DOHH2 (cell line): Measurements from ENCODE around the gene RBM6.
A peak's percentile ranks its signal among the peaks of the same experiment; 100 is the strongest.

Experiments used
- H3F3A ChIP-seq: fragments of 200-600 bp; sonication (generic), shearing (Covaris generic); 2 replicates; pipeline ENCODE4 v1.6.0; 2016; ENCODE audit warnings: antibody characterized with exemption, mild to moderate bottlenecking; ENCODE audit not compliant: control insufficient read depth, insufficient read depth
- H3K27ac ChIP-seq: fragments of 200-600 bp; sonication (generic); 2 replicates; pipeline ENCODE4 v1.5.1; 2014; ENCODE audit warnings: low read depth, mild to moderate bottlenecking, low read length, moderate library complexity
- H3K27me3 ChIP-seq: fragments of 200-600 bp; sonication (generic); 2 replicates; pipeline ENCODE4 v1.6.1; 2014; ENCODE audit warnings: mild to moderate bottlenecking, low read length, mixed read lengths; ENCODE audit not compliant: control insufficient read depth
- H3K36me3 ChIP-seq: fragments of 200-600 bp; sonication (generic); 2 replicates; pipeline ENCODE4 v1.6.1; 2014; ENCODE audit warnings: mild to moderate bottlenecking, low read length, moderate library complexity, mixed read lengths; ENCODE audit not compliant: control insufficient read depth
- H3K4me1 ChIP-seq: fragments of 200-600 bp; sonication (generic); 2 replicates; pipeline ENCODE4 v1.6.1; 2014; ENCODE audit warnings: mild to moderate bottlenecking, low read length, mixed read lengths; ENCODE audit not compliant: control insufficient read depth
- H3K4me2 ChIP-seq: fragments of 200-600 bp; sonication (generic); 2 replicates; pipeline ENCODE4 v1.6.0; 2014; ENCODE audit warnings: mild to moderate bottlenecking, low read length, moderate library complexity
- H3K4me3 ChIP-seq: fragments of 200-600 bp; sonication (generic); 2 replicates; pipeline ENCODE4 v1.5.1; 2014; ENCODE audit warnings: mild to moderate bottlenecking, low read length, mixed read lengths
- H3K79me2 ChIP-seq: fragments of 200-600 bp; sonication (generic); 2 replicates; pipeline ENCODE4 v1.6.1; 2014; ENCODE audit warnings: mild to moderate bottlenecking, low read length, mixed read lengths; ENCODE audit not compliant: control insufficient read depth
- H3K9me2 ChIP-seq: fragments of 200-600 bp; sonication (generic); replicated peaks from 2 replicates; pipeline ENCODE4 v1.6.1; 2014; ENCODE audit warnings: mild to moderate bottlenecking, low read length, mixed read lengths; ENCODE audit not compliant: control insufficient read depth
- H3K9me3 ChIP-seq: fragments of 200-600 bp; sonication (generic); 2 replicates; pipeline ENCODE4 v1.6.1; 2014; ENCODE audit warnings: antibody characterized with exemption, low read length, mixed read lengths; ENCODE audit not compliant: control insufficient read depth, insufficient read depth
- H4K20me1 ChIP-seq: fragments of 200-600 bp; sonication (generic); 2 replicates; pipeline ENCODE4 v1.6.0; 2014; ENCODE audit warnings: low read depth, mild to moderate bottlenecking, antibody characterized with exemption, low read length, moderate library complexity; ENCODE audit not compliant: control insufficient read depth, insufficient read depth
- EZH2phosphoT487 ChIP-seq: fragments of 200-600 bp; sonication (generic); IDR thresholded peaks from 2 replicates; pipeline ENCODE4 v1.6.1; 2017; ENCODE audit warnings: borderline replicate concordance, mild to moderate bottlenecking, antibody characterized with exemption, low read length, moderate library complexity, mixed read lengths
- TF ChIP-seq, protein P1 (sequence below): fragments of 200-600 bp; sonication (generic); IDR thresholded peaks from one replicate; pipeline ENCODE4 v1.5.1; 2014; ENCODE audit warnings: antibody characterized with exemption, mild to moderate bottlenecking, low read depth, low read length; ENCODE audit not compliant: poor library complexity, severe bottlenecking

Gene RBM6

DNA sequence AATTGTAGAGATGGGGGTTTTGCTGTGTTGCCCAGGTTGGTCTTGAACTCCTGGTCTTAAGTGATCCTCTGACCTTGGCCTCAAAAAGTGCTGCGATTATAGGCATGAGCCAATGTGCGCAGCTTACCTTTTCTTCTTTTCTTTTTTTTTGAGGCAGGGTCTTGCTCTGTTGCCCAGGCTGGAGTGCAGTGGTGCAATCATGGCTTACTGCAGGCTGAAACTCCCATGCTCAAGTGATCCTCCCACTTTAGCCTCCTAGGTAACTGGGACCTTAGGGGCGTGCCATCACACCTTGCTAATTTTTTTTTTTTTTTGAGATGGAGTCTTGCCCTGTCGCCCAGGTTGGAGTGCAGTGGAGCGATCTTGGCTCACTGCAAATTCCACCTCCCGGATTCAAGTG is 13.0 kb downstream of the RBM6 start:
- Histone ChIP-seq H3K9me2 (no peaks in the 10 kb centered on the region), H3K27me3 (no peaks in the 10 kb centered on the region), H3K9me3 (no peaks in the 10 kb centered on the region), H3K4me3 (no peak overlapping the region; the same call in 1 of the 2 replicates), H4K20me1 (no peaks in the 10 kb centered on the region), H3K4me2 (peak overlapping the region; percentile 52), H3K4me1 (peaks cover 97% of the 10 kb centered on the region), H3K79me2 (peaks cover 99% of the 10 kb centered on the region), H3F3A (peaks cover 39% of the 10 kb centered on the region), H3K36me3 (peaks cover 55% of the 10 kb centered on the region), H3K27ac (peak overlapping the region; percentile 76)
- TF ChIP-seq EZH2phosphoT487: no peak
- TF ChIP-seq, protein P1, sequence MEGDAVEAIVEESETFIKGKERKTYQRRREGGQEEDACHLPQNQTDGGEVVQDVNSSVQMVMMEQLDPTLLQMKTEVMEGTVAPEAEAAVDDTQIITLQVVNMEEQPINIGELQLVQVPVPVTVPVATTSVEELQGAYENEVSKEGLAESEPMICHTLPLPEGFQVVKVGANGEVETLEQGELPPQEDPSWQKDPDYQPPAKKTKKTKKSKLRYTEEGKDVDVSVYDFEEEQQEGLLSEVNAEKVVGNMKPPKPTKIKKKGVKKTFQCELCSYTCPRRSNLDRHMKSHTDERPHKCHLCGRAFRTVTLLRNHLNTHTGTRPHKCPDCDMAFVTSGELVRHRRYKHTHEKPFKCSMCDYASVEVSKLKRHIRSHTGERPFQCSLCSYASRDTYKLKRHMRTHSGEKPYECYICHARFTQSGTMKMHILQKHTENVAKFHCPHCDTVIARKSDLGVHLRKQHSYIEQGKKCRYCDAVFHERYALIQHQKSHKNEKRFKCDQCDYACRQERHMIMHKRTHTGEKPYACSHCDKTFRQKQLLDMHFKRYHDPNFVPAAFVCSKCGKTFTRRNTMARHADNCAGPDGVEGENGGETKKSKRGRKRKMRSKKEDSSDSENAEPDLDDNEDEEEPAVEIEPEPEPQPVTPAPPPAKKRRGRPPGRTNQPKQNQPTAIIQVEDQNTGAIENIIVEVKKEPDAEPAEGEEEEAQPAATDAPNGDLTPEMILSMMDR: no peak

DNA sequence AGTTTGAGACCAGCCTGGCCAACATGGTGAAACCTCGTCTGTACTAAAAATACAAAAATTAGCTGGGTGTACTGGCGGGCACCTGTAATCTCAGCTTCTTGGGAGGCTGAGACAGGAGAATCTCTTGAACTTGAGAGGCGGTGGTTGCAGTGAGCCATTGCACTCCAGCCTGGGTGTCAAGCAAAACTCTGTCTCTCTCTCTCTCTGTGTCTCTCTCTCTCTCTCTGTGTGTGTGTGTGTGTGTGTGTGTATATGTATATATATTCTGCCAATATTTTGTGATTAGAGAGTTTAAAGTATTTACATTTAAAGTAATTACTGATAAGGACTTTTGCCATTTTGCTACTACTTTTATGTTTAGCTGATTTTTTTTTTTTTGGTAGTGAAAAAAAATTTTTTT is 15.7 kb downstream of the RBM6 start:
- TF ChIP-seq, protein P1: no peak
- no peak for TF ChIP-seq EZH2phosphoT487
- no peaks in the 10 kb centered on the region for H4K20me1 ChIP-seq
- peaks cover 50% of the 10 kb centered on the region for H3K36me3 ChIP-seq
- peaks cover 45% of the 10 kb centered on the region for H3F3A ChIP-seq
- no peaks in the 10 kb centered on the region for H3K27me3 ChIP-seq
- peak overlapping the region; percentile 76 for H3K27ac ChIP-seq
- H3K4me3 ChIP-seq: 0 out of 2 replicates have a peak overlapping the region, but pooled peaks have one; percentile 3
- H3K4me2 ChIP-seq: peak overlapping the region; percentile 52
- H3K4me1 ChIP-seq: peaks cover 96% of the 10 kb centered on the region
- H3K79me2 ChIP-seq: peaks cover 97% of the 10 kb centered on the region
- H3K9me3 ChIP-seq: no peaks in the 10 kb centered on the region
- H3K9me2 ChIP-seq: no peaks in the 10 kb centered on the region

DNA sequence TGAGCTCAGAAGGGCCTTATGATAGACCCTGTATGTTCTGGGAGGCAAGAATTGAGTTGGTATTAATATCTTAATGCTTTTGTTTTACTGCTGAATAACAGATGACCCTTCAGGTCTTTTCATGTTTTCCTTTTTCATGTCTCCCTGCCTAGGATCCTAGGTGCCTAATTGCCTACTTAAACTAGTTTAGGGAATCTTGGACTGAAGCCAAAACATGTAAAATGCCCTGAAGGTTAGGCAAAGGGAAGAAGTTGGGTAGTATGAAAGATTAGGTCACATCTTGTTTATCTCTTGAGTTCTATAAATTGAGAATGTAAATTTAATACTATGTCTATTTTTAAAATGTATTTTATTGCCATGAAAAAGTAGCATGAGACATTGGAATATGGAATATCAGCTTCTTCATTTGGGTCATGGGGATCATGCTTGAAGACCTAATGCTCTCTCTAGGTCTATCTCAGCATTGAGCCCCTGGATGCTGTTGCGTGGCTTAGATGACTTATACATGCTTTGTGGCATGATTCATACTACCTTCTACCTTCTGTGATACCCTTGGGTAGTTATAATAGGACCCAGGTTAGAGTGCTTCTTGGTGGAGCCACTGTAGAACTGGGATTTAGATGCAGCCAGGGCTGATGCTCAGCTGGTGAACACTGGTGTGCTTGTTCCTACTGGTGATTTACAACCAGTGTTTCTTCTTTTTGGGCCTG is 26.4 kb downstream of the RBM6 start:
- Histone ChIP-seq H3K27me3 (no peaks in the 10 kb centered on the region), H3K79me2 (peaks cover 99% of the 10 kb centered on the region), H3K4me1 (peaks cover 75% of the 10 kb centered on the region), H4K20me1 (no peaks in the 10 kb centered on the region), H3K36me3 (peaks cover 84% of the 10 kb centered on the region), H3K4me3 (peak overlapping the region; percentile 25; the same call in 1 of the 2 replicates), H3K27ac (peak overlapping the region; percentile 69), H3K9me3 (no peaks in the 10 kb centered on the region), H3F3A (peaks cover 19% of the 10 kb centered on the region), H3K9me2 (no peaks in the 10 kb centered on the region), H3K4me2 (peak overlapping the region; percentile 55; the same call in 1 of the 2 replicates)
- TF ChIP-seq, protein P1: no peak
- TF ChIP-seq EZH2phosphoT487: no peak
